Measurements from ENCODE around the gene TMOD1.

- no peak for TF ChIP-seq EP300 (IDR thresholded peaks at IDR 0.05; ENCODE audit: borderline replicate concordance in 1 of 2, low read depth in 2 of 2, low read length in 2 of 2)
- no peak for TF ChIP-seq POU5F1 (IDR thresholded peaks at IDR 0.05; ENCODE audit: low read depth, low read length)
- TF ChIP-seq CTCF (IDR thresholded peaks at IDR 0.05; ENCODE audit: control extremely low read depth in 1 of 3, insufficient read depth in 1 of 3, low read depth in 1 of 3, low read length in 3 of 3): no peak
- no peak for TF ChIP-seq SIX5 (IDR thresholded peaks at IDR 0.05; ENCODE audit: low read depth, low read length)
- TF ChIP-seq RAD21 (IDR thresholded peaks at IDR 0.05 in 1 of 2, conservative IDR thresholded peaks at IDR 0.05 in 1 of 2; ENCODE audit: low read depth in 2 of 2, low read length in 2 of 2): no peak
- no peak for TF ChIP-seq BCL11A (IDR thresholded peaks at IDR 0.05; ENCODE audit: low read depth in 2 of 2, low read length in 2 of 2)
- TF ChIP-seq KDM5A (IDR thresholded peaks at IDR 0.05; ENCODE audit: low read length): no peak
- TF ChIP-seq SRF (IDR thresholded peaks at IDR 0.05; ENCODE audit: low read depth, low read length): no peak
Measured at GRCh38 chr9:97625620-97626019, 124.2 kb downstream of the TMOD1 start.

All from H1 (cell line).